DND-41 (cell line): ENCODE measurements around the gene CHST12.

Experiments used
- ATAC-seq: fragments of 200-7000 bp; cut with Tn5 transposase; 3 replicates; pipeline ENCODE4 v1.9.1; 2021; ENCODE audit warnings: low read depth; ENCODE audit not compliant: insufficient read depth
- DNase-seq: peaks from one replicate; pipeline ENCODE4 v3.0.0-alpha.2; 2020
- H2AFZ ChIP-seq: 2 replicates; pipeline ENCODE4 v1.6.0; 2012; ENCODE audit warnings: low read depth, low read length
- H3K27ac ChIP-seq: 2 replicates; pipeline ENCODE4 v1.5.1; 2012; ENCODE audit warnings: low read length, inconsistent platforms
- H3K27me3 ChIP-seq: fragments of 200-600 bp; sonication (generic); 2 replicates; pipeline ENCODE4 v1.6.0; 2012; ENCODE audit warnings: low read length, mild to moderate bottlenecking, inconsistent platforms; ENCODE audit not compliant: insufficient read depth, poor library complexity
- H3K36me3 ChIP-seq: 2 replicates; pipeline ENCODE4 v1.5.1; 2012; ENCODE audit warnings: low read length, inconsistent platforms; ENCODE audit not compliant: insufficient read depth
- H3K4me1 ChIP-seq: 2 replicates; pipeline ENCODE4 v1.5.1; 2012; ENCODE audit warnings: mild to moderate bottlenecking, low read length; ENCODE audit not compliant: insufficient read depth
- H3K4me2 ChIP-seq: 2 replicates; pipeline ENCODE4 v1.6.0; 2012; ENCODE audit warnings: mild to moderate bottlenecking, moderate library complexity, low read length, inconsistent platforms; ENCODE audit not compliant: insufficient read depth
- H3K4me3 ChIP-seq, 2 experiments: fragments of 200-600 bp in 1 of 2; shearing (Covaris generic) in 1 of 2; 2 replicates each; pipeline ENCODE4 v1.5.1; 2012 to 2016; ENCODE audit warnings: inconsistent platforms in 2 of 2, low read length in 2 of 2, mild to moderate bottlenecking in 2 of 2, low read depth in 1 of 2, moderate library complexity in 1 of 2
- H3K79me2 ChIP-seq: 2 replicates; pipeline ENCODE4 v1.6.0; 2012; ENCODE audit warnings: low read length, inconsistent platforms; ENCODE audit not compliant: insufficient read depth
- H3K9ac ChIP-seq: 2 replicates; pipeline ENCODE4 v1.6.0; 2012; ENCODE audit warnings: low read depth, mild to moderate bottlenecking, inconsistent platforms, low read length, moderate library complexity
- H3K9me3 ChIP-seq: 2 replicates; pipeline ENCODE4 v1.5.1; 2012; ENCODE audit warnings: low read length, moderate library complexity, mild to moderate bottlenecking, inconsistent platforms; ENCODE audit not compliant: insufficient read depth, severe bottlenecking
- H4K20me1 ChIP-seq: 2 replicates; pipeline ENCODE4 v1.6.0; 2012; ENCODE audit warnings: low read length; ENCODE audit not compliant: insufficient read depth
- EZH2 ChIP-seq: IDR thresholded peaks from 3 replicates; pipeline ENCODE4 v1.6.1; 2012; ENCODE audit warnings: borderline replicate concordance, low read depth, mild to moderate bottlenecking, moderate library complexity, low read length, inconsistent platforms; ENCODE audit not compliant: severe bottlenecking
- TF ChIP-seq, protein P1 (sequence below): IDR thresholded peaks from 2 replicates; pipeline ENCODE4 v1.5.1; 2012; ENCODE audit warnings: borderline replicate concordance, low read length, moderate library complexity, mild to moderate bottlenecking; ENCODE audit not compliant: poor library complexity, severe bottlenecking; ENCODE audit errors: extremely low read depth

The CHST12 gene

DNA sequence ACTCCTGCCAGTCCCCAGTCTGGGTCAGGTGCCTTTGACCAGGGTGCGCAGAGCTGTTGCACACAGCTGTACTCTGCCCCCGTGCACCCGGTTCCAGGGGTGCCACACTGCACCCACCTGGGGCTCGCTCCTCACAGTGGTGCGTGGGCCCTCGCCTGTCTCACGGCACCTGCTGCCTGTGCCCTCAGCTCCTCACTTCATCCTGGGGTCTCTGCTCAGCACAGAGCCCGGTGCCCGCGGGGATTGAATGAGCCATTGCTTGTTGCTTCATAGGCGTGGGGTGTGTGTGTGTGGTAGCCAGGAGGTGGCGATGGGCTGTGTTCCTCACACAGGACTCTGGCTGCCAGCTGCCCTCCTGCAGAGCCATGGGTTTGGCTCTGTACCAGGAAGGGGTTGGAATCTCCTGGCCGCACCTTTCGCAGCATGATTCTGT is 30.3 kb upstream of the CHST12 start:
- ATAC-seq: peak; percentile 29; the same call in 1 of the 3 replicates
- Histone ChIP-seq H2AFZ (no peak overlapping the region), H3K9ac (no peak overlapping the region), H3K27ac (no peak overlapping the region), H3K27me3 (no peaks in the 10 kb centered on the region), H3K4me3 (no peak overlapping the region), H4K20me1 (peaks cover 61% of the 10 kb centered on the region), H3K4me1 (no peaks in the 10 kb centered on the region), H3K36me3 (peaks cover 92% of the 10 kb centered on the region), H3K4me2 (no peak overlapping the region), H3K79me2 (peaks cover 53% of the 10 kb centered on the region), H3K9me3 (no peaks in the 10 kb centered on the region)
- no peak for DNase-seq
- TF ChIP-seq, protein P1, sequence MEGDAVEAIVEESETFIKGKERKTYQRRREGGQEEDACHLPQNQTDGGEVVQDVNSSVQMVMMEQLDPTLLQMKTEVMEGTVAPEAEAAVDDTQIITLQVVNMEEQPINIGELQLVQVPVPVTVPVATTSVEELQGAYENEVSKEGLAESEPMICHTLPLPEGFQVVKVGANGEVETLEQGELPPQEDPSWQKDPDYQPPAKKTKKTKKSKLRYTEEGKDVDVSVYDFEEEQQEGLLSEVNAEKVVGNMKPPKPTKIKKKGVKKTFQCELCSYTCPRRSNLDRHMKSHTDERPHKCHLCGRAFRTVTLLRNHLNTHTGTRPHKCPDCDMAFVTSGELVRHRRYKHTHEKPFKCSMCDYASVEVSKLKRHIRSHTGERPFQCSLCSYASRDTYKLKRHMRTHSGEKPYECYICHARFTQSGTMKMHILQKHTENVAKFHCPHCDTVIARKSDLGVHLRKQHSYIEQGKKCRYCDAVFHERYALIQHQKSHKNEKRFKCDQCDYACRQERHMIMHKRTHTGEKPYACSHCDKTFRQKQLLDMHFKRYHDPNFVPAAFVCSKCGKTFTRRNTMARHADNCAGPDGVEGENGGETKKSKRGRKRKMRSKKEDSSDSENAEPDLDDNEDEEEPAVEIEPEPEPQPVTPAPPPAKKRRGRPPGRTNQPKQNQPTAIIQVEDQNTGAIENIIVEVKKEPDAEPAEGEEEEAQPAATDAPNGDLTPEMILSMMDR: no peak
- TF ChIP-seq EZH2: no peak

DNA sequence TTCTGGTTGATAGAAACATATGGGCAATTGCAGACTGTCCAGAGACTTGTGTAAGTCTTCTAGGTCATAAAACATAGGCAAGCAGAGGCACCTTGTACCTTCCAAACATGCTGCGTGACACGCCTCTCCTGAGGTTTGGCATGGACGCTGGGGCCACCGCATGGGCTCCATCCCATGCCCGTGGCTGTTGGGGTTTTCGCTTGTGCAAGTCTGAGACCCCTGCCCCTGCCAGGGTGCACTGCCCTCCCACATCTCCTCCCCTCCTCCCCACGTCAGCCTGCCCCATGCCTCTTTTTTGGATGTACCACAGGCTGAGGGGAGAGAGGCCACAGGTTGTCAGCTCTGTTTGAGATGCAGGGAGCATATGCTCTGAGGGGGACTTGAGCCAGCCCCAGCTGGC is 29.8 kb upstream of the CHST12 start:
- Histone ChIP-seq H3K36me3 (peaks cover 92% of the 10 kb centered on the region), H3K9ac (no peak overlapping the region), H3K27ac (no peak overlapping the region), H3K4me2 (no peak overlapping the region), H2AFZ (no peak overlapping the region), H3K27me3 (no peaks in the 10 kb centered on the region), H4K20me1 (peaks cover 61% of the 10 kb centered on the region), H3K4me1 (no peaks in the 10 kb centered on the region), H3K9me3 (no peaks in the 10 kb centered on the region), H3K79me2 (peaks cover 53% of the 10 kb centered on the region), H3K4me3 (no peak overlapping the region)
- DNase-seq (no peak), ATAC-seq (no peak)
- no peak for TF ChIP-seq EZH2
- TF ChIP-seq, protein P1: no peak

DNA sequence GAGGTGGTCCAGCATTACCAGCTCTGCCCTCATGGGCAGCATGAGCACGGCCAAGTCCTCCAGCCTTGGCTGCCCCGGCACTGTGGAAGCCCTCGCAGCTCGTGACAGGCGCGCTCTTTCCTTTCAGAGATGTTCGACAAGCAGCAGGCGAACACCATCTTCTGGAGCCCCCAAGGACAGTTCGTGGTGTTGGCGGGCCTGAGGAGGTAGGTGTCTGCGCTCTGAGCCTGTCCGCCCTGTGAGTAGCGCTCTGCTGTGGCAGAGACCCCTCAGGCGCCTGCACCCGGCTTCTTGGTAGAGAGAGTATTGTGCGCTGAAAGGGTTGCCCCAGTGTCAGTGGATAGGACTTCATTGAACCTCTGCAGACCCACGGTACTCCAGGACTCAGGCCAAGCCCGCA is 29.0 kb upstream of the CHST12 start:
- Histone ChIP-seq H4K20me1 (peaks cover 64% of the 10 kb centered on the region), H3K4me2 (no peak overlapping the region), H3K4me3 (no peak overlapping the region), H3K9ac (no peak overlapping the region), H2AFZ (no peak overlapping the region), H3K27ac (no peak overlapping the region), H3K79me2 (peaks cover 48% of the 10 kb centered on the region), H3K36me3 (peaks cover 92% of the 10 kb centered on the region), H3K27me3 (no peaks in the 10 kb centered on the region), H3K4me1 (no peaks in the 10 kb centered on the region), H3K9me3 (no peaks in the 10 kb centered on the region)
- DNase-seq (no peak), ATAC-seq (no peak)
- TF ChIP-seq, protein P1: no peak
- no peak for TF ChIP-seq EZH2
